CD4-positive, alpha-beta T cell (primary cell): Measurements from ENCODE around the gene WASF3. TPM values are rescaled to one million over a fixed set of nuclear protein-coding genes. Genes with fewer than 3 reads are reported as not detected.

Source experiments
- ATAC-seq: fragments of 200-7000 bp; cut with Tn5 transposase; one replicate; pipeline ENCODE4 v1.10.0; 2022; ENCODE audit warnings: mild to moderate bottlenecking; ENCODE audit not compliant: poor library complexity
- CTCF ChIA-PET: fragments of 350-600 bp; sonication (Branson Sonifier 250); formaldehyde crosslinking; loops from one replicate; lab custom pipeline; 2021; ENCODE audit warnings: antibody characterized with exemption, inconsistent platforms; lab: Charles Lee
- POLR2A ChIA-PET: fragments of 350-600 bp; sonication (Branson Sonifier 250); formaldehyde crosslinking; loops from one replicate; lab custom pipeline; 2021; ENCODE audit warnings: antibody characterized with exemption, inconsistent platforms; lab: Charles Lee
- DNase-seq, 14 experiments: peaks; one replicate each; pipeline ENCODE4 v3.0.0-alpha.2; 2013 to 2020; ENCODE audit warnings: mixed read lengths in 2 of 14
- H3K27ac ChIP-seq, 2 donors: one replicate each; pipeline versions ENCODE4 v1.5.1 to v1.7.0; 2013; ENCODE audit warnings: low read length in 2 of 2, low read depth in 1 of 2, mild to moderate bottlenecking in 1 of 2
- H3K27me3 ChIP-seq, 2 experiments: 1 replicate in 1 of 2; 2 replicates in 1 of 2; pipeline versions ENCODE4 v1.6.1 to v1.7.0; 2013; ENCODE audit warnings: low read length in 2 of 2, control low read depth in 1 of 2, mild to moderate bottlenecking in 1 of 2, moderate library complexity in 1 of 2; ENCODE audit not compliant: insufficient read depth in 2 of 2, control insufficient read depth in 1 of 2
- H3K36me3 ChIP-seq: one replicate; pipeline ENCODE4 v1.6.1; 2013; ENCODE audit warnings: low read length, control low read depth; ENCODE audit not compliant: insufficient read depth
- H3K4me1 ChIP-seq: one replicate; pipeline ENCODE4 v1.6.1; 2013; ENCODE audit warnings: low read length, control low read depth; ENCODE audit not compliant: insufficient read depth
- H3K4me3 ChIP-seq: one replicate; pipeline ENCODE4 v1.5.1; 2013; ENCODE audit warnings: mild to moderate bottlenecking, low read length, moderate library complexity
- H3K9me3 ChIP-seq, 2 experiments: 1 replicate in 1 of 2; 2 replicates in 1 of 2; pipeline versions ENCODE4 v1.6.1 to v1.7.0; 2013; ENCODE audit warnings: low read length in 2 of 2, mild to moderate bottlenecking in 2 of 2, control low read depth in 1 of 2, moderate library complexity in 1 of 2; ENCODE audit not compliant: control insufficient read depth in 1 of 2, insufficient read depth in 1 of 2
- H3K27ac Mint-ChIP-seq: one replicate; pipeline ENCODE4 v1.8.0; 2020; ENCODE audit warnings: mixed read lengths
- H3K27me3 Mint-ChIP-seq: one replicate; pipeline ENCODE4 v1.8.0; 2021; ENCODE audit warnings: mixed read lengths
- H3K36me3 Mint-ChIP-seq: one replicate; pipeline ENCODE4 v1.8.0; 2021; ENCODE audit warnings: low read depth, mixed read lengths
- H3K4me1 Mint-ChIP-seq: one replicate; pipeline ENCODE4 v1.8.0; 2021; ENCODE audit warnings: low read depth, mixed read lengths
- H3K4me3 Mint-ChIP-seq: one replicate; pipeline ENCODE4 v1.8.0; 2020; ENCODE audit warnings: mild to moderate bottlenecking, mixed read lengths
- H3K9me3 Mint-ChIP-seq: one replicate; pipeline ENCODE4 v1.8.0; 2020; ENCODE audit warnings: mixed read lengths
- intact Hi-C, 2 experiments: fragments of 100-400 bp; cut with DNase I in 1 of 2; cut with micrococcal nuclease in 1 of 2; formaldehyde crosslinking; loops; one replicate each; pipeline versions ENCODE4 v1.15.1 to v1.9.0; 2023 to 2025; cut with DNase I, micrococcal nuclease
- total RNA-seq, 174 experiments: library from RNA in 2 of 174; stranded (reverse) in 2 of 174; gene quantifications; one replicate each; pipeline ENCODE4 v1.2.3 and lab custom pipeline; 2021 to 2026
- TF ChIP-seq, protein P1 (sequence below): fragments of 200-600 bp; IDR thresholded peaks from one replicate; pipeline ENCODE4 v1.8.0; 2022; ENCODE audit warnings: antibody characterized with exemption, mild to moderate bottlenecking

Gene WASF3
- total RNA-seq, 2 experiments from 2014 or later = 0.08 TPM; not detected in 1

GRCh38 chr13:26555413-26555812 lies 2.1 kb upstream of the WASF3 start:
- Mint-ChIP-seq H3K9me3 (no peaks in the 10 kb centered on the region), H3K4me3 (no peak overlapping the region), H3K4me1 (peaks cover 16% of the 10 kb centered on the region), H3K27me3 (peaks cover 60% of the 10 kb centered on the region), H3K36me3 (no peaks in the 10 kb centered on the region), H3K27ac (no peak overlapping the region)
- ATAC-seq = no peak
- no peak for DNase-seq
- ChIA-PET POLR2A (no interaction called here), CTCF (no interaction called here)
- TF ChIP-seq, protein P1, sequence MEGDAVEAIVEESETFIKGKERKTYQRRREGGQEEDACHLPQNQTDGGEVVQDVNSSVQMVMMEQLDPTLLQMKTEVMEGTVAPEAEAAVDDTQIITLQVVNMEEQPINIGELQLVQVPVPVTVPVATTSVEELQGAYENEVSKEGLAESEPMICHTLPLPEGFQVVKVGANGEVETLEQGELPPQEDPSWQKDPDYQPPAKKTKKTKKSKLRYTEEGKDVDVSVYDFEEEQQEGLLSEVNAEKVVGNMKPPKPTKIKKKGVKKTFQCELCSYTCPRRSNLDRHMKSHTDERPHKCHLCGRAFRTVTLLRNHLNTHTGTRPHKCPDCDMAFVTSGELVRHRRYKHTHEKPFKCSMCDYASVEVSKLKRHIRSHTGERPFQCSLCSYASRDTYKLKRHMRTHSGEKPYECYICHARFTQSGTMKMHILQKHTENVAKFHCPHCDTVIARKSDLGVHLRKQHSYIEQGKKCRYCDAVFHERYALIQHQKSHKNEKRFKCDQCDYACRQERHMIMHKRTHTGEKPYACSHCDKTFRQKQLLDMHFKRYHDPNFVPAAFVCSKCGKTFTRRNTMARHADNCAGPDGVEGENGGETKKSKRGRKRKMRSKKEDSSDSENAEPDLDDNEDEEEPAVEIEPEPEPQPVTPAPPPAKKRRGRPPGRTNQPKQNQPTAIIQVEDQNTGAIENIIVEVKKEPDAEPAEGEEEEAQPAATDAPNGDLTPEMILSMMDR = no peak
- Histone ChIP-seq H3K36me3 (no peaks in the 10 kb centered on the region), H3K27ac (no peak overlapping the region), H3K27me3 (peaks cover 24 to 45% of the 10 kb centered on the region in 2 experiments), H3K4me3 (no peak overlapping the region), H3K9me3 (no peaks in the 10 kb centered on the region), H3K4me1 (peaks cover 4% of the 10 kb centered on the region)
- intact Hi-C loops = no loop called here

- Mint-ChIP-seq H3K27ac (no peak overlapping the region), H3K4me1 (peaks cover 16% of the 10 kb centered on the region), H3K9me3 (no peaks in the 10 kb centered on the region), H3K36me3 (no peaks in the 10 kb centered on the region), H3K4me3 (peak overlapping the region; percentile 79), H3K27me3 (peaks cover 45% of the 10 kb centered on the region)
- no peak for DNase-seq
- peak; percentile 21 for ATAC-seq
- H3K27me3 ChIP-seq = peaks cover 29 to 61% of the 10 kb centered on the region in 2 experiments
- H3K4me3 ChIP-seq = no peak overlapping the region
- CTCF ChIA-PET = no interaction called here
- TF ChIP-seq, protein P1 = no peak
- no peak overlapping the region for H3K27ac ChIP-seq
- H3K4me1 ChIP-seq = peaks cover 4% of the 10 kb centered on the region
- peaks cover 0 to 3% of the 10 kb centered on the region in 2 experiments for H3K9me3 ChIP-seq
- intact Hi-C loops = no loop called here
- POLR2A ChIA-PET = interaction anchor here (0.8 kb wide), 1 partner anchor 214 kb away, joined by 4 read pairs; no protein-coding TSS in a partner anchor
- H3K36me3 ChIP-seq = no peaks in the 10 kb centered on the region
These were observed 461 bp upstream of the WASF3 start for GRCh38 chr13:26557051-26557392.

DNA sequence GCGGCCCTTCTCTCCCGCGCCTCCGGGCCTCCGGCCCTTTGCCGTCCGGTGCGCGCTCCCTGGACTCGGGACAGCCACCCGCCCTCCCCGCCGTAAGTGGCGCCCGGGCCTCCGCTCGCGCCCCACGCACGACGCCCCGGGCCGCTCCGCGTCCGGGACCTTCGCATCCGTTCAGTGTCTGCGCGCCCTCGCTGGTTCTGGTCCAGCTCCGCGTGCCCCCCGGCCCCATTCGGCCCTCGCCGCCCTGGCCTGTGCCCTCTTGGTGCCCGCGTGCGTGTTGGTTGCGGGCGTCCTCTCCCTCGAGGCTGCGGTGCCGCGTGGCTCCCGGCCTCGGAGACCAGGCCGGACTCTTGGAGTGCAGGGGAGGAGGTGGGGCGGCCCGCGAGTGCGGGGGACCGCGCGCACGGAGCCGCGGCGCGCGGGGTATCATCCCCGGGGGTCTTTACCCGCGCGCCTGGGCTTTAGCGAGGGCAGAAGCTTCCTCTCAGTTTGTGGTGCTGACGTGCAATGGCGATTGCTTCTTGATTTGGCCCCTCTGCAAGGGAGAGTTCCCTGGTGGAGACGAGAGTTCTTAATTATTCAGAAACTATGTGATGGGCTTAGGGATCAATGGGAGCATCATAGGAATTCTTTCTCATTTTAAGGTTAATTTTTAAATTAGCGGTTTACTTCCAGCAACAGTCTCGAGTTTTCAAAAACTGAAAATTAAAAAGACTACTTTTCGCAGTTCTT lies 757 bp downstream of the WASF3 start:
- Histone ChIP-seq H3K9me3 (peaks cover 0 to 3% of the 10 kb centered on the region in 2 experiments), H3K4me3 (no peak overlapping the region), H3K4me1 (peaks cover 4% of the 10 kb centered on the region), H3K27ac (no peak overlapping the region), H3K36me3 (no peaks in the 10 kb centered on the region), H3K27me3 (peaks cover 29 to 63% of the 10 kb centered on the region in 2 experiments)
- Mint-ChIP-seq H3K27ac (no peak overlapping the region), H3K4me1 (peaks cover 16% of the 10 kb centered on the region), H3K36me3 (no peaks in the 10 kb centered on the region), H3K4me3 (peak overlapping the region; percentile 69), H3K9me3 (no peaks in the 10 kb centered on the region), H3K27me3 (peaks cover 38% of the 10 kb centered on the region)
- CTCF ChIA-PET = no interaction called here
- intact Hi-C loops = no loop called here
- DNase-seq (no peak), ATAC-seq (no peak)
- POLR2A ChIA-PET = no interaction called here
- TF ChIP-seq, protein P1 = no peak
